AG10803 (cell line): ENCODE measurements around the gene RDH5.

Experiments used
- DNase-seq: peaks from one replicate; pipeline ENCODE4 v3.0.0; 2010; ENCODE audit warnings: low read depth
- H3K4me3 ChIP-seq: 2 replicates; pipeline ENCODE4 v1.5.1; 2011; ENCODE audit warnings: mild to moderate bottlenecking, low read length, control low read depth
- TF ChIP-seq, protein P1 (sequence below): conservative IDR thresholded peaks from 2 replicates; pipeline ENCODE4 v1.5.1; 2011; ENCODE audit warnings: mild to moderate bottlenecking, low read length, control low read depth, inconsistent platforms

The RDH5 gene

DNA sequence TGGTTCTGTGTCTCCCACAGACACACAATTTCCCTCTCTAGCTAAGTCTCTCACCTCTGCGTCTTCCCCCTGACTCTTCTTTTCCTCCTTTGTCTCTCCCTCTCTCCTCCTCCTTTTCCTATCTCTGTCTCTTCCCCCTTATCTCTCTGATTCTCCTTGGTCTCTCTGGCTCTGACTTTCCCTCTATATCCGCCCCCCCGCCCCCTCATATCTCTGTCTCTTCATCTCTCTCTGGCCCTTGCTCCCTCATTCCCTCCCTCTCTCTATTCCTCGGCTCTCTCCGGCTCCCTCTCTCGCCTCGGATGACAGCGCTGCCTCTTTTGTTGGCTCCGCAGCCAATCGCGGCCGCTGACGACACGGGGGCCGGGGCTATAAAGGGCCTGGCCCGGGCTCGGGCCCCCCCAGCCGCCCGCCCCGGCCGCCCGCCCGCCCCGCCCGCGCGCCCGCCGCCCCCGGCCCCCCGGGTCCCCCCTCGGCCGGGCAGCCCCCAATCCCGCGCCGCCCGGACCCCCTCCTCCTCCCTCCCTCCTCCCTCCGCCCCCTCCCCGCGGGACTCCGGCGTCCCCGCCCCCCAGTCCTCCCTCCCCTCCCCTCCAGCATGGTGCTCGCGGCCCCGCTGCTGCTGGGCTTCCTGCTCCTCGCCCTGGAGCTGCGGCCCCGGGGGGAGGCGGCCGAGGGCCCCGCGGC lies 22.7 kb downstream of the RDH5 start, which contains the start of gene GDF11:
Gene GDF11, plus strand, starts transcription at position 404 of the 687 bp plus-strand sequence. Its CDS starts 195 bp downstream, at position 599.
- peak; percentile 63 for DNase-seq
- H3K4me3 ChIP-seq = peak within 1 kb of the TSS; percentile 74

DNA sequence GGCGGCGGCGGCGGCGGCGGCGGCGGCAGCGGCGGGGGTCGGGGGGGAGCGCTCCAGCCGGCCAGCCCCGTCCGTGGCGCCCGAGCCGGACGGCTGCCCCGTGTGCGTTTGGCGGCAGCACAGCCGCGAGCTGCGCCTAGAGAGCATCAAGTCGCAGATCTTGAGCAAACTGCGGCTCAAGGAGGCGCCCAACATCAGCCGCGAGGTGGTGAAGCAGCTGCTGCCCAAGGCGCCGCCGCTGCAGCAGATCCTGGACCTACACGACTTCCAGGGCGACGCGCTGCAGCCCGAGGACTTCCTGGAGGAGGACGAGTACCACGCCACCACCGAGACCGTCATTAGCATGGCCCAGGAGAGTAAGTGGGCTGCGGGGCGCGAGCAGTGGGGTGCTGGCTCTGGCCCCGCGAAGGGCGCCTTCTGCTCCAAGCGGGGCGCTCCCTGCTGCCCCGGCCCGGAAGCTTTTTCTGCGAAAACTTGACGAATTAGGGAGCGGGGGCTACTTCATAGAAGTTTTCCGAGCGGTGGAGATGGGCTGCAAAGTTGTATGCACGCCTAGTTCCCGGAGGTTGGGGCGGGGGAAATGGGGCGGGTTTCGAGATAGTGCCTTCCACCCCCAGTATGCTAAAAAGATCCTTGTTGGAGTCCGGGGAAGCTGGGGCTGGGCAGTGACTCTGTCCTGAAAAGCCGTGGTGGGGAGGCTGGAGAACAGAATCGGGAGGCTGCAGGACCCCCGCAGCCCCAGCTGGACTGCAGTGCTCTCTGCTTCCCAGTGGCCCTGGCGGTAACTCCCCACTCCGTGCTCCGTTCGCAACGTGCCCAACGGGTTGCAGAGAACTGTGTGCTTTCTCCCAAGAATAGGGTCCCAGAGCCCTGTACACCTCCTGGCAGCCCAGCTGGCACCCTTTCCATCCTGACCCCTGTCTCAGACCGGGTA lies 23.5 kb downstream of the RDH5 start:
- peak overlapping the region; percentile 74 for H3K4me3 ChIP-seq
- peak; percentile 66 for DNase-seq
- TF ChIP-seq, protein P1, sequence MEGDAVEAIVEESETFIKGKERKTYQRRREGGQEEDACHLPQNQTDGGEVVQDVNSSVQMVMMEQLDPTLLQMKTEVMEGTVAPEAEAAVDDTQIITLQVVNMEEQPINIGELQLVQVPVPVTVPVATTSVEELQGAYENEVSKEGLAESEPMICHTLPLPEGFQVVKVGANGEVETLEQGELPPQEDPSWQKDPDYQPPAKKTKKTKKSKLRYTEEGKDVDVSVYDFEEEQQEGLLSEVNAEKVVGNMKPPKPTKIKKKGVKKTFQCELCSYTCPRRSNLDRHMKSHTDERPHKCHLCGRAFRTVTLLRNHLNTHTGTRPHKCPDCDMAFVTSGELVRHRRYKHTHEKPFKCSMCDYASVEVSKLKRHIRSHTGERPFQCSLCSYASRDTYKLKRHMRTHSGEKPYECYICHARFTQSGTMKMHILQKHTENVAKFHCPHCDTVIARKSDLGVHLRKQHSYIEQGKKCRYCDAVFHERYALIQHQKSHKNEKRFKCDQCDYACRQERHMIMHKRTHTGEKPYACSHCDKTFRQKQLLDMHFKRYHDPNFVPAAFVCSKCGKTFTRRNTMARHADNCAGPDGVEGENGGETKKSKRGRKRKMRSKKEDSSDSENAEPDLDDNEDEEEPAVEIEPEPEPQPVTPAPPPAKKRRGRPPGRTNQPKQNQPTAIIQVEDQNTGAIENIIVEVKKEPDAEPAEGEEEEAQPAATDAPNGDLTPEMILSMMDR = 0 out of 2 replicates have a peak, but pooled peaks have one; percentile 5

More for the DNA sequence above, 22.7 kb downstream of the RDH5 start, which contains the start of gene GDF11:
- TF ChIP-seq, protein P1 = no peak

- no peak for DNase-seq
- TF ChIP-seq, protein P1 = no peak
- H3K4me3 ChIP-seq = peak overlapping the region; percentile 74
Measured at GRCh38 chr12:55744340-55745030, 24.3 kb downstream of the RDH5 start.

- no peak for DNase-seq
- peak overlapping the region; percentile 15; the same call in 1 of the 2 replicates for H3K4me3 ChIP-seq
- TF ChIP-seq, protein P1 = no peak
Measured at GRCh38 chr12:55745361-55746173, 25.4 kb downstream of the RDH5 start.

DNA sequence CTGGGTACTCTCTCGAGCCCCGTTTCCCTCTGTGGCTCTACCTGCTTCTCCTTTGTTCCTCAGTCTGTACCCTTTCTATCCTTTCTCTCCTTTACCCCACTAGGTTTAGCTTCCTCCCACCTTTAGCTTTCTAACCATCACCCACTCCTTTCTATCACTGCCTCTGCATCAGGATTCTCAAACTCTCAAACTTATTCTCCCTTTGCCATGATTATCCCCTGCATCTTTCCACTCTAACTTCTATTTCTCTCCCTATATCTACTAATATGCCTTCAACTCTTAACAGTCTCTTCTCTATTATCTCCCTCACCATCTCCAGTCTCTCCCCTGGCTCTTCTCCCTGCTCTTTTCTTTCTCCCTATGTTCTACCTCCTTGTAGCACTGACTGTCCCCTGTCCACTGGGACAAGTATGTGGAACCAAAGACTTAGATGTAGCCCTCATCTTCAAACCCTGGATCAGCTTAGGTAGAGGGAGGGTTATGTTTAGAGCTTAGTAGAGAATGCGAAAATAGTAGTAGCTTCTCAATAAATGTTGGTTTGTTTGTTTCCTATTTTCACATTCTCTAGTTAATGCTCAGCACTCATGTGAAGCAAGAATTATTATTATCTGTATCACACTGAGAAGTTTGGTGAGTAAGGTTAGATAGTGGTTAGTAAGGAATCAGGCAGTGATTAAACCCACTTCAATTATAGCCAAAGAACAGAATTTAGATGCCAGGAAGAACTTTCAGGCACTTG lies 26.1 kb downstream of the RDH5 start:
- no peak overlapping the region for H3K4me3 ChIP-seq
- DNase-seq = no peak
- TF ChIP-seq, protein P1 = no peak

GRCh38 chr12:55746913-55747231 lies 26.7 kb downstream of the RDH5 start:
- TF ChIP-seq, protein P1 = no peak
- no peak for DNase-seq
- no peak overlapping the region for H3K4me3 ChIP-seq
